ENCODE data around the gene BAZ1A. TPM values are rescaled to one million over a fixed set of nuclear protein-coding genes. Genes with fewer than 3 reads are reported as not detected.

The BAZ1A gene
- total and polyA plus RNA-seq, 2 donors (not counting 1 experiment from before 2014, with no cell fraction given): 18.8 to 36.8 TPM

- Histone ChIP-seq H3K4me3 (ENCODE audit: control extremely low read depth in 1 of 5, extremely low read depth in 1 of 5, insufficient read depth in 1 of 5, low read depth in 2 of 5, low read length in 4 of 5) (no peak overlapping the region), H3K36me3 (replicated peaks in 1 of 2; ENCODE audit: control extremely low read depth in 1 of 2, control insufficient read depth in 1 of 2, extremely low read depth in 1 of 2, insufficient read depth in 2 of 2, low read length in 1 of 2) (no peaks in the 10 kb centered on the region), H3K27ac (ENCODE audit: low read length in 2 of 2) (no peak overlapping the region), H3K9ac (ENCODE audit: low read length) (no peak overlapping the region), H3K79me2 (ENCODE audit: control insufficient read depth, insufficient read depth, low read length) (no peaks in the 10 kb centered on the region), H3K4me1 (ENCODE audit: control insufficient read depth in 2 of 2, insufficient read depth in 2 of 2, low read length in 2 of 2) (no peaks in the 10 kb centered on the region), H3K9me3 (ENCODE audit: control extremely low read depth in 1 of 3, control insufficient read depth in 2 of 3, insufficient read depth in 1 of 3, low read length in 2 of 3) (no peaks in the 10 kb centered on the region), H3K4me2 (replicated peaks; ENCODE audit: low read depth, low read length, poor library complexity, severe bottlenecking) (no peak overlapping the region), H3K27me3 (replicated peaks in 1 of 4; ENCODE audit: control extremely low read depth in 1 of 4, control insufficient read depth in 3 of 4, insufficient read depth in 4 of 4, low read length in 3 of 4) (no peaks in the 10 kb centered on the region), H2AFZ (ENCODE audit: insufficient read depth, low read depth, low read length, poor library complexity, severe bottlenecking) (no peak overlapping the region), H4K20me1 (ENCODE audit: control insufficient read depth, insufficient read depth, low read length, poor library complexity, severe bottlenecking) (no peaks in the 10 kb centered on the region)
- Mint-ChIP-seq H3K27me3 (no peaks in the 10 kb centered on the region), H3K4me3 (no peak overlapping the region), H3K9me3 (ENCODE audit: insufficient read depth) (no peaks in the 10 kb centered on the region), H3K4me1 (no peaks in the 10 kb centered on the region), H3K27ac (no peak overlapping the region)
- no peak for ATAC-seq (ENCODE audit: low read depth)
- intact Hi-C loops (cut with micrococcal nuclease): no loop called here
- ChIA-PET CTCF (no interaction called here), POLR2A (no interaction called here)
- 93% methylated on average over 1 of the region's 4 CpGs for WGBS (ENCODE audit: insufficient coverage)
- DNase-seq: no peak
- TF ChIP-seq CTCF (IDR thresholded peaks at IDR 0.05): no peak
- no peak for TF ChIP-seq EZH2 (IDR thresholded peaks at IDR 0.05; ENCODE audit: borderline replicate concordance, insufficient read depth, low read depth, low read length, poor library complexity, severe bottlenecking)
Measured at GRCh38 chr14:34883954-34884353, 8.8 kb upstream of the BAZ1A start.

- no peaks in the 10 kb centered on the region for H3K27me3 Mint-ChIP-seq
- Histone ChIP-seq H2AFZ (ENCODE audit: insufficient read depth, low read depth, low read length, poor library complexity, severe bottlenecking) (peak overlapping the region; percentile 67), H3K27me3 (replicated peaks in 1 of 4; ENCODE audit: control extremely low read depth in 1 of 4, control insufficient read depth in 3 of 4, insufficient read depth in 4 of 4, low read length in 3 of 4) (no peaks in the 10 kb centered on the region), H3K4me3 (ENCODE audit: control extremely low read depth in 1 of 5, extremely low read depth in 1 of 5, insufficient read depth in 1 of 5, low read depth in 2 of 5, low read length in 4 of 5) (peak overlapping the region; percentile 89 to 97 (median 92)), H3K4me1 (ENCODE audit: control insufficient read depth in 2 of 2, insufficient read depth in 2 of 2, low read length in 2 of 2) (peaks cover 18% of the 10 kb centered on the region in 2 donors), H3K9me3 (ENCODE audit: control extremely low read depth in 1 of 3, control insufficient read depth in 2 of 3, insufficient read depth in 1 of 3, low read length in 2 of 3) (no peaks in the 10 kb centered on the region), H3K36me3 (replicated peaks in 1 of 2; ENCODE audit: control extremely low read depth in 1 of 2, control insufficient read depth in 1 of 2, extremely low read depth in 1 of 2, insufficient read depth in 2 of 2, low read length in 1 of 2) (no peaks in the 10 kb centered on the region), H3K27ac (ENCODE audit: low read length in 2 of 2) (peak overlapping the region; percentile 100), H3K4me2 (replicated peaks; ENCODE audit: low read depth, low read length, poor library complexity, severe bottlenecking) (peak overlapping the region; percentile 76), H3K9ac (ENCODE audit: low read length) (peak overlapping the region; percentile 100), H4K20me1 (ENCODE audit: control insufficient read depth, insufficient read depth, low read length, poor library complexity, severe bottlenecking) (peaks cover 17% of the 10 kb centered on the region), H3K79me2 (ENCODE audit: control insufficient read depth, insufficient read depth, low read length) (peaks cover 45% of the 10 kb centered on the region)
- POLR2A ChIA-PET: interaction anchor here (0.8 to 2.5 kb wide), 5 partner anchors 109 to 530 kb away, joined by 6 to 11 read pairs (median 6); partner anchors contain the start of genes CFL2, FAM177A1, NFKBIA and SRP54
- peak; percentile 23 for TF ChIP-seq CTCF (IDR thresholded peaks at IDR 0.05)
- no peak for TF ChIP-seq EZH2 (IDR thresholded peaks at IDR 0.05; ENCODE audit: borderline replicate concordance, insufficient read depth, low read depth, low read length, poor library complexity, severe bottlenecking)
- under 1% methylated on average over 85 of the region's 85 CpGs for WGBS (ENCODE audit: insufficient coverage)
- H3K4me1 Mint-ChIP-seq: peaks cover 45% of the 10 kb centered on the region
- H3K9me3 Mint-ChIP-seq (ENCODE audit: insufficient read depth): no peaks in the 10 kb centered on the region
- DNase-seq (no peak), ATAC-seq (ENCODE audit: low read depth) (peak; percentile 11)
- CTCF ChIA-PET: interaction anchor here (1.0 to 1.4 kb wide), 4 partner anchors 8 to 248 kb away, joined by 3 to 8 read pairs (median 4); partner anchors contain the start of genes PPP2R3C and PRORP
- peak overlapping the region; percentile 100 for H3K4me3 Mint-ChIP-seq
- intact Hi-C loops (cut with micrococcal nuclease): loop anchor here (1.0 to 10.0 kb wide), 6 partner anchors 42 to 950 kb away; partner anchors contain the start of genes BRMS1L, CFL2, PSMA6 and SPTSSA
- peak overlapping the region; percentile 100 for H3K27ac Mint-ChIP-seq
Measured at GRCh38 chr14:34874386-34875030, 652 bp downstream of the BAZ1A start.
